Measurements from ENCODE around the gene STAC3.

The STAC3 gene

GRCh38 chr12:57205931-57206330, 45.1 kb downstream of the STAC3 start:
- Histone ChIP-seq H3K27me3 (no peaks in the 10 kb centered on the region), H3K4me3 (ENCODE audit: low read depth, low read length) (no peak overlapping the region), H3K9me3 (no peaks in the 10 kb centered on the region), H3K4me1 (no peaks in the 10 kb centered on the region), H3K36me3 (no peaks in the 10 kb centered on the region)
- DNase-seq, result no peak
- no peak for TF ChIP-seq CTCF (IDR thresholded peaks at IDR 0.05; ENCODE audit: low read depth, low read length)

- H3K36me3 ChIP-seq, result no peaks in the 10 kb centered on the region
- DNase-seq, result no peak
- no peak for TF ChIP-seq CTCF (IDR thresholded peaks at IDR 0.05; ENCODE audit: low read depth, low read length)
These were observed 45.8 kb downstream of the STAC3 start for GRCh38 chr12:57205186-57205585.

GRCh38 chr12:57204454-57204853, 46.5 kb downstream of the STAC3 start:
- Histone ChIP-seq H3K9me3 (no peaks in the 10 kb centered on the region), H3K4me1 (no peaks in the 10 kb centered on the region), H3K27me3 (no peaks in the 10 kb centered on the region), H3K36me3 (no peaks in the 10 kb centered on the region), H3K4me3 (ENCODE audit: low read depth, low read length) (no peak overlapping the region)
- TF ChIP-seq CTCF (IDR thresholded peaks at IDR 0.05; ENCODE audit: low read depth, low read length), result no peak
- no peak for DNase-seq

More at GRCh38 chr12:57205186-57205585, 45.8 kb downstream of the STAC3 start:
- Histone ChIP-seq H3K4me3 (ENCODE audit: low read depth, low read length) (no peak overlapping the region), H3K4me1 (no peaks in the 10 kb centered on the region), H3K27me3 (no peaks in the 10 kb centered on the region), H3K9me3 (no peaks in the 10 kb centered on the region)

- DNase-seq, result no peak
- Histone ChIP-seq H3K9me3 (no peaks in the 10 kb centered on the region), H3K4me3 (ENCODE audit: low read depth, low read length) (no peak overlapping the region), H3K27me3 (no peaks in the 10 kb centered on the region), H3K36me3 (no peaks in the 10 kb centered on the region), H3K4me1 (no peaks in the 10 kb centered on the region)
- no peak for TF ChIP-seq CTCF (IDR thresholded peaks at IDR 0.05; ENCODE audit: low read depth, low read length)
These were observed 47.2 kb downstream of the STAC3 start for GRCh38 chr12:57203791-57204190.

- Histone ChIP-seq H3K27me3 (no peaks in the 10 kb centered on the region), H3K4me3 (ENCODE audit: low read depth, low read length) (no peak overlapping the region), H3K4me1 (no peaks in the 10 kb centered on the region), H3K9me3 (no peaks in the 10 kb centered on the region), H3K36me3 (no peaks in the 10 kb centered on the region)
- DNase-seq, result no peak
- no peak for TF ChIP-seq CTCF (IDR thresholded peaks at IDR 0.05; ENCODE audit: low read depth, low read length)
These were observed 47.8 kb downstream of the STAC3 start for GRCh38 chr12:57203201-57203600.

GRCh38 chr12:57202321-57202720, 48.7 kb downstream of the STAC3 start:
- TF ChIP-seq CTCF (IDR thresholded peaks at IDR 0.05; ENCODE audit: low read depth, low read length), result no peak
- no peaks in the 10 kb centered on the region for H3K9me3 ChIP-seq
- H3K27me3 ChIP-seq, result no peaks in the 10 kb centered on the region
- no peaks in the 10 kb centered on the region for H3K4me1 ChIP-seq
- H3K4me3 ChIP-seq (ENCODE audit: low read depth, low read length), result no peak overlapping the region
- no peaks in the 10 kb centered on the region for H3K36me3 ChIP-seq
- no peak for DNase-seq
